ENCODE measurements around the gene ZBTB9.
"Not testable (repeated sequence)": the region's sequence is repeated elsewhere in the genome, so short reads cannot be mapped to it uniquely, and the experiment has no call there.

The ZBTB9 gene

GRCh38 chr6:33467091-33467490 lies 12.7 kb downstream of the ZBTB9 start:
- no peak for DNase-seq (ENCODE audit: low spot score)

DNA sequence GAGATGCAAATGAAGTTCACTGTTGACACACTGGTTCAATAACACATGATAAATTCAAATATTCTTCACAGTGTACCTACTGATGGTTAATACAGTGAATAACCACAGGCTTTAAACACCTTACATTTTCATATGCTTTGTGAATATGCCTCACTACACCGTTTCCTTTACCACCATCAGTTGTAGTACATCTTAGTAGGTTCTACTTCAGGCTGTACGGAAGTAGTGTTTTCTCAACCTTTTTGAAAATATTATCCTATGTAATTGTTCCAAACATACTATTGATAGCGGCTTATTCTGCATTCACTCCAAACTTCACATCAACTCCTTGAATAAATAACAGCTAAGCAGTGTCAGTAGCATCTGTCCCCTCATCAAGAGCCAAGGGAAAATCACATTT lies 15.3 kb downstream of the ZBTB9 start:
- DNase-seq (ENCODE audit: low spot score): no peak

GRCh38 chr6:33477864-33478263 lies 23.5 kb downstream of the ZBTB9 start:
- no peak for DNase-seq (ENCODE audit: low spot score)

- DNase-seq (ENCODE audit: low spot score): no peak
Measured at GRCh38 chr6:33481192-33481591, 26.8 kb downstream of the ZBTB9 start.

DNA sequence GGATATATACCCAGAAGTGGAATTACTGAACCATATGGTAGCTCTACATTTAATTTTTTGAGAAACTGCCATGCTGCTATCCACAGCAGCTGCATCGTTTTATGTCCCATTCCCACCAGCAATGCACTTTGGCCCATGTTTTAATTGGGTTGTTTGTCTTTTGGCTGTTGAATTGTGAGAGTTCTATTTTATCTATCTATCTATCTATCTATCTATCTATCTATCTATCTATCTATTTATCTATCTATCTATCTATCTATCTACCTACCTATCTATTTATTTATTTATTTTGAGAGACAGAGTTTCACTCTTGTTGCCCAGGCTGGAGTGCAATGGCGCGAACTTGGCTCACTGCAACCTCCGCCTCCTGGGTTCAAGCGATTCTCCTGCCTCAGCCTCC lies 28.2 kb downstream of the ZBTB9 start:
- DNase-seq (ENCODE audit: low spot score): not testable (repeated sequence)

DNA sequence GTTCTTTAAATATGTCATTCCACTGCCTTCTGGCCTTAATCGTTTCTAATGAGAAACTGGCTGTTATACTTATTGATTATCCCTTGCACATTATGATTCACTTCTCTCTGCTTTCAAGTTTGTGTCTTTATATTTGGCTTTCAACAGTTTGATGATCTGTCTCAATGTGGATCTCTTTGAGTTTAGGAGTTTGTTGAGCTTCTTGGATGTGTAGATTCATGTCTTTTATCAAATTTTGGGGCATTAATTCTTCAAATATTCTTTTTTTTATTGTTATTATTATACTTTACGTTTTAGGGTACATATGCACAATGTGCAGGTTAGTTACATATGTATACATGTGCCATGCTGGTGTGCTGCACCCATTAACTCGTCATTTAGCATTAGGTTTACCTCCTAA lies 29.3 kb downstream of the ZBTB9 start:
- no peak for DNase-seq (ENCODE audit: low spot score)

GRCh38 chr6:33484673-33485262 lies 30.4 kb downstream of the ZBTB9 start:
- DNase-seq (ENCODE audit: low spot score): not testable (repeated sequence)

- not testable (repeated sequence) for DNase-seq (ENCODE audit: low spot score)
Measured at GRCh38 chr6:33485680-33486079, 31.3 kb downstream of the ZBTB9 start.

- DNase-seq (ENCODE audit: low spot score): no peak
Measured at GRCh38 chr6:33488339-33488738, 34.0 kb downstream of the ZBTB9 start.

DNA sequence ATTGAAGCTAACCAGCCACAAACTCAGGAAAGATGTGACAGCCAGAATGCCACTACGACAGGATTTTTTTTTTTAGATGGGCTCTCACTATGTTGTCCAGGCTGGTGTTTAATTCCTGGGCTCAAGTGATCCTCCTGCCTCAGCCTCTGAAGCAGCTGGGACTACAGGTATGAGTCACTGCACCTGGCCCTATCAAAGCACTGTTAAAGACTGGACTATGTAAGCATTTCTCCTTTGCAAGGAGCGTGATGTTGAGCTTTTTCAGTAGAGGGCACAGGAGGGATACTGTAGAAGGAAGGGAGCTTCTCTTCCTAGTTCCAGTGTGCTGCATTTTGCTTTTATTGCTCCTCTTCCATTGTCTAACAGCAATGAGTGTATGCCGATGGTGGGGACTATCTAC lies 35.8 kb downstream of the ZBTB9 start:
- DNase-seq (ENCODE audit: low spot score): no peak

DNA sequence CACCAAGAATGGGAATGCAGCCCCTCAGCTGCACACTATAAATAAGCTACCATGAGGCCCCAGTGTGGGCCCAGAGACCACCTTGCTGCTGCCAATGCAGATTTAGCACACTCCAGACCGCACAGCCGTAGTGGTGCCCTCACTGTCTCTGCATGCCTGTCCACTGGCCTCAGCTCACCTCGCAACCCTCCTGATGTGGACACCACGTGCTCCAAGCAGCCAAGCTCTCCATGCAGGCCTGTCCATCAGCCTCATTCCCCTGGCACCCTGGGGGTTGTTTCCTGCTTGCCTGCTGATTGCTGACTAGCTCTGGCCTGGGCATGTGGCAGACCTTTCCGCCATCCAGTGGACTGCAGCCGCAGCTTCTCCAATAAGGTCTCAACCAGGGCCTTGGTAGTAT lies 36.2 kb downstream of the ZBTB9 start:
- DNase-seq (ENCODE audit: low spot score): no peak

GRCh38 chr6:33492093-33492492 lies 37.7 kb downstream of the ZBTB9 start:
- DNase-seq (ENCODE audit: low spot score): no peak

- no peak for DNase-seq (ENCODE audit: low spot score)
Measured at GRCh38 chr6:33497157-33497556, 42.8 kb downstream of the ZBTB9 start.

DNA sequence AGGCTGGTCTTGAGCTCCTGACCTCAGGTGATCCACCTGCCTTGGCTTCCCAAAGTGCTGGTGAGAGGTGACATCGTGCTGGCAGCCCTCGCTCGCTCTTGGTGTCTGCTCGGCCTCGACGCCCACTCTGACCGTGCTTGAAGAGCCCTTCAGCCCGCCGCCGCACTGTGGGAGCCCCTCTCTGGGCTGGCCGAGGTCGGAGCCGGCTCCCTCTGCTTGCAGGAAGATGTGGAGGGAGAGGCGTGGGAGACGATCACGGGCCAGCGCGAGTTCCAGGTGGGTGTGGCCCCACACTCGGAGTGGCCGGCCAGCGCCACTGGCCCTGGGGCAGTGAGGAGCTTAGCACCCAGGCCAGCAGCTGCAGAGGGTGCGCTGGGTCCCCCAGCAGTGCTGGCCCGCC lies 48.1 kb downstream of the ZBTB9 start:
- DNase-seq (ENCODE audit: low spot score): no peak

DNA sequence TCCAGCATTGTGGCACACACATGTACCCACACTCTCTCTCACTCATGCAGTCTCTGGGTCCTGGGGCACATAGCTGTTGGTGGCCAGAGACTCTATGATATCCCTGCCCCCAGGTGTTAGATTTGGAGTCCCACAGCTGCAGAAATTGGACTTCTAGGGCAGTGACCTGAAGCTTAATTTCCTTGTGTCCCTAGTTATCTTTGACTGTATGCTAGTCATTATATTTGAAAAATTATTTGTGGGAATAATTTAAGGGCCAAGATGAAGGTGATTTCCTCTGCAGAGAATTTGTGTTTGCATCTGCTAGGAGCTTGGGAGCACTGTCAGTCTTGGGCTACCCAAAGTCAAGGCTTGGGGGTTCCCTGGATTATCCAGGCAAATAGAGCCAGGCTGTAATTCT lies 50.1 kb downstream of the ZBTB9 start:
- no peak for DNase-seq (ENCODE audit: low spot score)

DNA sequence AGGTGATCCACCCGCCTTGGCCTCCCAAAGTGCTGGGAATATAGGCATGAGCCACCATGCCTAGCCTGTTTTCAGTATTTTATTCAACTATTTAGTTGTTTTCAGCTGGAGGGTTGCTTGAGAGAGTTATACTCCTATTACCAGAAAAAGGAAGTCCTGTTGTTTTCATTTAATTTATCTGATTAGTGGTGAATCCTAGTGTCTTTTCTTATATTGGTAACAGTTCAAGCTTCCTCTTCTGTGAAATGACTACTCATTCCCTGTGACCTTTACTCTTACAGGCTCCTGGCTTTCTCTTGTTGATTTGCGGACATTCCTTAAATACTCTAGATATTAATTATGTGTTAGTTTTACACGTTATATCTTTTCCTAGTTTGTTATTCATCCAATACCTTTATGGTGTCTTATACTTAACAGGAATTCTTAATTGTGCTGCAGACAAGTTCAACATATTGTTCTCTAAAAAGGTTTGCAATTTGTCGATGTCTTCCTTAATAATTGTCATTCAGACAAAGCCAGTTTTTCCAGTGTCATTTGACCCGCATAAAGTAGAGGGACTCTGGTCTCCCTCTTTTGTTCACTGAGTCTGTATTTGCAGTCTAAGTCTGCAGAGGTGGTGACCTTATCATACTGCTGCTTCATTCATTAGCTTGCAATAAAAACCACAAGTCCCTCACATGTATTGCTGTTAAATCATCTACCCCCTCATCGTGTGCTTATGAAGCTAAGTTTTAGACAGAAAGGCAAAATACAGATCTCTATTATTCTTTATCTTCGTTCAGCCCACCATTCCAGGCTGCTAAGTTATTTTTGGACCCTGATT lies 51.4 kb downstream of the ZBTB9 start:
- no peak for DNase-seq (ENCODE audit: low spot score)
